HG03565 (cell line): ENCODE data around the gene NAXE.
"Not testable (repeated sequence)": the region's sequence is repeated elsewhere in the genome, so short reads cannot be mapped to it uniquely, and the experiment has no call there.

Experiments used
- ATAC-seq: cut with Tn5 transposase; IDR thresholded peaks from one replicate; pipeline ENCODE4 v1.9.1; 2021; ENCODE audit warnings: mild to moderate bottlenecking, moderate library complexity; ENCODE audit not compliant: unreplicated experiment

Gene NAXE

GRCh38 chr1:156622581-156623297, 31.2 kb downstream of the NAXE start:
- ATAC-seq = no peak

- ATAC-seq = no peak
Observed at GRCh38 chr1:156623946-156624813, 32.6 kb downstream of the NAXE start.

GRCh38 chr1:156624814-156625435, 33.3 kb downstream of the NAXE start:
- ATAC-seq = no peak

GRCh38 chr1:156625436-156626078, 34.0 kb downstream of the NAXE start:
- ATAC-seq = no peak

- ATAC-seq = no peak
Observed at GRCh38 chr1:156626079-156626438, 34.5 kb downstream of the NAXE start.

- ATAC-seq = no peak
Observed at GRCh38 chr1:156627313-156627880, 35.8 kb downstream of the NAXE start.

GRCh38 chr1:156629823-156630449, 38.4 kb downstream of the NAXE start:
- ATAC-seq = no peak

- ATAC-seq = not testable (repeated sequence)
Observed at GRCh38 chr1:156631152-156631551, 39.6 kb downstream of the NAXE start.

GRCh38 chr1:156632355-156632754, 40.8 kb downstream of the NAXE start:
- ATAC-seq = no peak

GRCh38 chr1:156638189-156638985, 46.8 kb downstream of the NAXE start:
- ATAC-seq = no peak

GRCh38 chr1:156639601-156640101, 48.1 kb downstream of the NAXE start:
- ATAC-seq = no peak

- ATAC-seq = no peak
Observed at GRCh38 chr1:156640842-156641706, 49.5 kb downstream of the NAXE start.

- no peak for ATAC-seq
Observed at GRCh38 chr1:156641761-156642264, 50.2 kb downstream of the NAXE start, which contains the start of gene BCAN. BCAN (plus strand) TSS chr1:156642117; CDS start chr1:156646055, 3,938 bp downstream.

GRCh38 chr1:156642265-156643048, 50.9 kb downstream of the NAXE start:
- no peak for ATAC-seq

GRCh38 chr1:156643049-156643777, 51.6 kb downstream of the NAXE start:
- ATAC-seq = no peak

- no peak for ATAC-seq
Observed at GRCh38 chr1:156643778-156644092, 52.2 kb downstream of the NAXE start.
